ENCODE results near the gene TULP4.
"Not testable (repeated sequence)": the region's sequence is repeated elsewhere in the genome, so short reads cannot be mapped to it uniquely, and the experiment has no call there.

The TULP4 gene

DNA sequence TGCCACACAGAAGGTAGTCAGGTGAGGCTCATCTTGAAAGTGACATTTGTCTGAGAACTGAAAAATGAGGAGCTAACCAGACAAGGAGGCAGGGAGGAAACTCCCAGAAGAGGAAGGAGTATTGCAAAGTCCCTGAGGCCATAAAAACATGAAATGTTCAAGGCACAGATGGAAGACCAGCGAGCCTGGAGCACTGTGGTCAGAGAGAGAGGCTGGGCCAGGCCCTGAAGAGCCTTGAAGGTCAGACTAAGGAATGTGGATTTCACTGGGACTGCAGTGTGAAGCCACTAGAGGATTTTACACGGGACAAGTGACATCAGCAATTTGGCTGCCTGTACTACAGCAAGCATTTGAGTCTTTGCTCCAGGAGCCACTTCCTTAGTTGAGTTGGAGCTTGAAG lies 226.5 kb downstream of the TULP4 start:
- no peak for DNase-seq

DNA sequence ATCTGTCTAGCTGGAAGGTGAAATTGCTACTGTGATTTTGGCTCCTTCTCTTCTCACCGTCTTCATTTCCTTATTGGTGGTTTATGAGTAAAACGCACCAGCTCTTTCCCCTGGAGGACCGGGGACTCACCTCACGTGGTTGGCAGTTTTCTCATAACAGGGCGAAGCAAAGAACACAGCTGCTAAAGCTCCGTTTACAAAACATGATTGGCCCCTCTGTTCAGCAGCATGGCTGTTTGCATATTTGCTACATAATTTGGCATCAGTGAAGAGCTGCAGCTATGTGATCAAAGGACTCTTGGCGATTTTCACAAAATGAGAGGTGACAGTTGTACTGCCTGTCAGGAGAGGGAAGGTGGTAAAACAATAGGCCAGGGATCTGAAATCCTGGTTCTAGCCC lies 227.1 kb downstream of the TULP4 start:
- no peak for DNase-seq

DNA sequence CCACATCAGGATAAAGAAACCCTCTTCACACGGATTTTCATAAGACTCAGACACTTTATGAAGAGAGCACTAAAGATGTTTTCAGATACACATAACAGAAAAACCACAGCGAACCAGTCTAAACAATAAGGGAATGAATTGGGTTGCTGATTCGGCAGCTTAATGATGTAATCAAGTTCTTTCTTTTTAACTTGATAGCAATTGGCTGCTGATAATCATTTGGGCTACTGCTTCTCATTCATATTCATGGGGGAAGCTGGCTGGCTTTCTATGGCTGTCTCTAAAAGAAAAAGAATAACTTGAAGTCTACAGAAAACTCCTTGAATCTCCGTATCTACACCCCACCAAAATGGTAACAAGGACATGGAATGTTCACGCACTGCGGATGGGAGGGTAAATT lies 227.6 kb downstream of the TULP4 start:
- DNase-seq = no peak

DNA sequence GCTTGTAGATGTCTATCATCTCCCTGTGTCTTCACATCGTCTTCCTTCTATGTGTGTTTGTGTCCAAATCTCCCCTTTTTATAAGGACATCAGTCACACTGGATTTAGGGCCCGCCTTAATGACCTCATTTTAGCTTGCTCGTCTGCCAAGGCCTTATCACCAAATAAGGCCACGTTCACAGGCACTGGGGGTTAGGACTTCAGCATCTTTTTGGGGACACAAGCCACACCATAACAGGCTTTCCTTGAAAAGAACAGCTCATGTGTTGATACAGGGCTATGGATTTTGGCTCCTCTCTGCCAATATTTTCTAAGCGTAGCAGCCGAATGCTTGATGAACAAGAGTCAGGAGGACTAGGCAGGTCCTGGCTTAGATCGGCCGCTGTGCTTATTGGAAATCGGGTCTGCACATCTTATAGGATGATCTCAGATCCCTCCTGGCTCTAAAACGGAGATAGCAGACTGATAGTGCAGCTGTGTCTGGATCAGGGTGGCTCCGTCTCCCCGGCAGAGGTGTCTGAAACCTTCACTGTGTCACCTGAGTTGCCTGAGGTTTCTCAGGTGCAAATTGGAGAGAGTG lies 231.4 kb downstream of the TULP4 start:
- no peak for DNase-seq

DNA sequence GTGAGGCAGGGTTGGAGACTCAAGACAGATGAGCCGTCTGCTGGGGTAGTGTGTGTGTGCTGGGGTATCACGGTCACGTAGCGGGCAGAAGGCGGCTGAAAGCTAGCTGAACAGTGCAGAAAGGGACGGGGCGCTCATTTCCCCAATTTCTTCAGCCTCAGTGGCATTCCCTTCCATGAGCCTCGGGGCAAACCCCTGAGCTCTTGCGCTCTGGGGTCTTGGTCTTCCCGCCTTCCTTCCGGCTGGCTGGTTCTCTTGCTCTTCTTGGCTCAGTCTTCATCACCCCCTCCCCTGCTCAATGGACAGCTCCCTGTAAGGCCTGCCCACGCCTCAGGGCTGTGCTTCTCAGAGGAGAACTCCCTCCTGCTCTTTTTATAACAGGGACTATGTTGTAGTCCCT lies 232.2 kb downstream of the TULP4 start:
- no peak for DNase-seq

DNA sequence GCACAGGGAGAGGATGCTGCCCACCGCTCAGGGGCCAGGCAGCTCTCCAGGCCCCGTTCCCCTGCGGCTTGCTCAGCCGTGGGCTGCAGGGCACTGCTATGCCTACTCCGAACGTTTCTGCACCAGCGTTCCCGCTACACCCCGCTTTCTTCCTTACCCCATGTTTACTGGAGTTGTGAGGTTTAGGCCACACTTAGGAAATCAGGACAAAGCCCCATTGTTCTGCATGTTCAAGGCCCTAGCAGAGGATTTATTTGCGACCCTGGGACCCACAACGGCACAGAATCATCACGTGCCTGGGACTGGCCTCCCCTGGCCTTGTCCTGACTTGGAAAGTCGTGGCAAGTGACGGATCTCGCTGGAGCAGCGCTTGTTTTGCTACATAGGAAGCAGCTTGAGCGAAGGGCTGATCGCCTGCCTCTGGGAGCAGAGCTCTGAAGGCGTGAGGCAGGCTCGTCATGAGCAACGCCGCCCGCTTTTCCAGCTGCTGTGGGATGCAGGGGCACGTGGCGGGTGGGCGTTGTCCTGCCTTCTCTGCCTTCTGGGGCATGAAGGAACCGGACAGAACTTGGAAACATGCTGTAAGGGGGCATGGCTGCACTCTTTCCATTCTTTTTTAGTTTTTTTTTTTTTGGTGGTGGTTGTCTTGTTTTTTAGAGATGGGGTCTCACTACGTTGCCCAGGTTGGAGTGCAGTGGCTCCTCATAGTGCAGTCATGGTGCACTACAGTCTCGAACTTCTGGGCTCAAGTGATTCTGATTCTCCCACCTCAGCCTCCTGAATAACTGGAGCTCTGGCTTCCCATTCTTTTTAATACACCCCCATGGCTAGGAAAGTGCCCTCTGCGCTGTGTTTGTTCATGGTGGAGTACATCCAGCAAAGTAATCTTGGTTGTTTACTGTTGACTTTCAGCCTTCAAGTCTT lies 233.0 kb downstream of the TULP4 start:
- DNase-seq = no peak

DNA sequence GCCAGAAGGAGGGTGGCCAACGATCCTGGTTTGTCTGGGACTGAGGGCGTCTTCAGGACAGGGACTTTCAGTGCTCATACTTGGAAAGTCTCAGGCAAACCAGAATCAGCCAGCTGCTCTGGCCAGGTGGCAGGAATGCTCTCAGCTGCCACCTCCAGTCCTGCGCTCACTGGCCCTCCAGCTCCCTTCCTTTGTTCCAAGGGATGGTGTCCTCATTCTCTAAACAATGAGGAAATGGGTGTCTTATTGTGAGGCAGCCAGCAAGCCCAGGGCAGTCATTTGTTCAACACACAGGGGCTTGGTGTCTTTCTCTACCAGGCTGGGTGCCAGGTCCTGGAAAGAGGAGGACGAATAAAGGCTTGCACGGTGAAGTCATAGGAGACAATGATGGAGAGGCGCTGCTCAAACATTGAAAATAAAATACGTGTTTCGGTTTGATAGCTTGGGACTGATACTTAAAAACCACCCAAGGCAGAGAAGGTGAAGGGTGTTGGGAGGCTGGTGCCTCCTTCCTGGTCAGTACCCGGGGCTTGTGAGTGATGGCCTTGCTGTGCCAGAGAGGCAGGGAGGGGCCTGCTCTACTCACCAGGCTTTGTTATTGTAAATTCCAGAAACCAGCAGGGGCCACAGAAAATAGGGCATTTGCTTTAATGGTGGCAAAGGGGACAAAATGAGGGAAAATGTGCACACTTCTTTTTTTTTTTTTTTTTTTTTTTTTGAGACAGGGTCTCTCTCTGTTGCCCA lies 236.3 kb downstream of the TULP4 start:
- no peak for DNase-seq

DNA sequence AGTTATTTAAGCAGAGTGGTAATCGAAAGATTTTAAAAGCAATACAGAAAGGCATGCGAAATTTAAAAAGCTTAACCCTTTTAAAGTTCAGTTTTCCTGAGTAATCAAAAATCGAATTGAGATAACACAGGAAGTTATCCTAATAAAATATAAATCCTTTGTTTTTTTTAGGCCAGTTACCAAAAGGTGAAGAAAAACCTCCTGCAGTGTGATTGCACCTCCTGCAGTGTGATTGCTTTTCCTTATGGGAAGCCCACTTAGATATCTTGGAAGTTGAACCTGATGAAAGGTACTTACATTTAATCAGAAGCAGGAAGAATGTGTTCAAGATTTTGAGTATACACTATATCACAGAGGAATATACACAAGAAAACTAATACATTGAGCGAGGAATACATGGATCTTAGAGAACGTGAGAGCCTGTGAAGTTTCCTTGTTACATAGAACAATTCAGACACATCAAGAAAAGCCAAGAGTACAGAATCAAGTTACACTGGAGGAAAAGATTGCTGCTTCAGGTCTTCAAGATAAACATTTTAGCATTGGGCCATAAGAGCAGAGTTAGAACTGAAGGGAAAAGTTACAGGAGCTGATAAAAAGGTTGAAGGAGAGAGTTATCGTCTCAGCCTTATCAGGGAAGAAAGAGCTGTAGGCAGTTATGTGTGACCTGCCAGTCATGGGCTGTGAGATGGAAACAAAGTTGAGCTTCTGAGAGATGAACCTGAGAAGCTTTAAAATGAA lies 240.0 kb downstream of the TULP4 start:
- DNase-seq = no peak

DNA sequence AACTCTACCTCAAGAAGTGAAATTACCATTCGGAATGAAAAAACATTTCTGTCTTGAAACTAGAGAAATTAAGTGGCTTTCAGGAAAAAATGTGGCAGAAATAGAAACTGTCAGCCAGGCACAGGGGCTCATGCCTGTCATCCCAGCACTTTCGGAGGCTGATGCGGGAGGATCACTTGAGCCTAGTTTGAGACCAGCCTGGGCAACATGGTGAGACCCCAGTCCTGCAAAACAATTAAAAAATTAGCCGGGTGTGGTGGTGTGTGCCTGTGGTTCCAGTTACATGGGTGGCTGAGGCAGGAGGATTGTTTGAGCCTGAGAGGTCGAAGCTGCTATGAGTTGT lies 240.5 kb downstream of the TULP4 start:
- no peak for DNase-seq

DNA sequence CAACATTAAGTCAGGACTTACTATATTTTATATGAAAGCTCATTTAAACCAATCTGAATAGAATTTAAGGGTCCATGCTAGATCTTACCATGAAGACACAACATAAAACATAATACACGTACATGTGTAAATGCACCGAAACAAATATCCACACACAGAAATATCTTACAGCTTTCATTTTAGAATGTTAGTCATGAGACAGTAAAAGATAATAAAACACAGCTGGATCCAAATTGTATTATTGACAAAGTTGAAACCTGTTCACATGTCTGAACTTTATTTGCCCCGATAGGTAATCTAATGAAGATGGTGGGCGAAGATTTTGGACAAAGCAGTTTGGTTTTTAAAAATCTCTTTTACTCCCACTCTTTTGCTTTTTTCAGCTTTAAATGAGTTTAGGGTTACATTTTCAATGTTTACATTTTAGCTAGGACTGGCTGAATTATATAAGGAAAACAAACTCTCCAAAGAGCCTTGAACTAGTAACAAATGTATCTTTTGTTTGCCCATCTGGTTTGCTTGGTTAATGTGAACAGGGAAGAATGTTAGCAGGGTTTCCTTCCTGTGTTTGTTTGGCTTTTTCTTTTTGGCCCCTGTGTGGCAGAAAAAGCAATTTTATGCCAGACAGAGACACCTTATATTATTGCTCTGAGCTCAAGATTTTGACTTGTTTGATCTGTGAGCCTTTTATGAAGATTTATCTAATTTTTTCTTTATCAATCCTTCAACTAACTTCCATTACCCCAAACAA lies 242.5 kb downstream of the TULP4 start:
- DNase-seq = no peak

DNA sequence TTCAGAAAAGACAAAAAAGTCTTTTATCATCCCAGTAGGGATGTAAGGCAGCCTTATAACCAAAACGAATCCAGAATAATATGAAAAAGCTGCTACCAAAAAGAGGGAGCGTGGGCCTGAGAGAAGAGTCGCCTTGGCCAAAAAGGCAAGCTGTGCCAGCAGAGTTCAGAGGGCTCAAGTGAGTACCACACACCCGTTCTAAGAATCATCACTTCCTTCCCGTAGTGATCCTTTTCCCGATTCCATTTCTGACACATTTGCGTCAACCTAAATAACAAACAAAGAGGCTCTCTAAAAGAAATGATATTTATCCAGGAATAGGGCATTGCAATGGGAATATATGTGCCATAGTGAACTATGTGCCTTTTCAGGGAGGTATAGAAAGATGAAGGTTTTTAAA lies 243.8 kb downstream of the TULP4 start:
- no peak for DNase-seq

DNA sequence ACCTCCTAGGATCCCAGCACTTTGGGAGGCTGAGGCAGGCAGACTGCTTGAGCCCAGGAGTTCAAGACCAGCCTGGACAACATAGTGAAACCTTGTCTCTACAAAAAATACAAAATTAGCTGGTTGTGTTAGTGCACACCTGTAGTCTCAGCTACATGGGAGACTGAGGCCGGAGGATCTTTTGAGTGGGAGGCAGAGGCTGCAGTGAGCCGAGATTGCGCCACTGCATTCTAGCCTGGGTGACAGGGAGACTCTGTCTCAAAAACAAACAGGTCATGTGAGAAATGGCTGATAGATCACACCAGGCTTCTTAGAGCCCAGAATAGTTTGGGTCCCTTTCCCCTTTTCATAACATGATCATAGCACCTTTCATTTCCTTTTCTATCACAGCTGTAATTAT lies 244.8 kb downstream of the TULP4 start:
- not testable (repeated sequence) for DNase-seq

DNA sequence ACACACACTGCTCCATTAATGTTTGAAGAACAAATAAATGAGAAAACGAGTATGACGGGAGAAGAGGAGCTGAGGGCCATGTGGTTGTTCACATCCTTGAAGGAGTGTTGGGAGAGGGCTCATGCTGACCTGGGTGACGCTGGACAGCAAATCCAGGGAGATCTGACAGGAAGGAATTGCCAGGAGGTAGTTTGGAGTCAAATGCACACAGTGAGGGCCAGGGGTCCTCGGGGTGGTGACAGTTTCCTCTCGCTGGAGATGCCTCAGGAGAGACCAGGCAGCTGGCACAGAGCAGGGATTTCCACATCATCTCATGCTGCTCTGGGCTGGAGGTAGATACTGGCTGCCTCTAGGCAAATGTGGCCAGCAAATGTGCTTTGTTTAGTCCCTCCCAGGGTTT lies 245.7 kb downstream of the TULP4 start:
- DNase-seq = no peak

DNA sequence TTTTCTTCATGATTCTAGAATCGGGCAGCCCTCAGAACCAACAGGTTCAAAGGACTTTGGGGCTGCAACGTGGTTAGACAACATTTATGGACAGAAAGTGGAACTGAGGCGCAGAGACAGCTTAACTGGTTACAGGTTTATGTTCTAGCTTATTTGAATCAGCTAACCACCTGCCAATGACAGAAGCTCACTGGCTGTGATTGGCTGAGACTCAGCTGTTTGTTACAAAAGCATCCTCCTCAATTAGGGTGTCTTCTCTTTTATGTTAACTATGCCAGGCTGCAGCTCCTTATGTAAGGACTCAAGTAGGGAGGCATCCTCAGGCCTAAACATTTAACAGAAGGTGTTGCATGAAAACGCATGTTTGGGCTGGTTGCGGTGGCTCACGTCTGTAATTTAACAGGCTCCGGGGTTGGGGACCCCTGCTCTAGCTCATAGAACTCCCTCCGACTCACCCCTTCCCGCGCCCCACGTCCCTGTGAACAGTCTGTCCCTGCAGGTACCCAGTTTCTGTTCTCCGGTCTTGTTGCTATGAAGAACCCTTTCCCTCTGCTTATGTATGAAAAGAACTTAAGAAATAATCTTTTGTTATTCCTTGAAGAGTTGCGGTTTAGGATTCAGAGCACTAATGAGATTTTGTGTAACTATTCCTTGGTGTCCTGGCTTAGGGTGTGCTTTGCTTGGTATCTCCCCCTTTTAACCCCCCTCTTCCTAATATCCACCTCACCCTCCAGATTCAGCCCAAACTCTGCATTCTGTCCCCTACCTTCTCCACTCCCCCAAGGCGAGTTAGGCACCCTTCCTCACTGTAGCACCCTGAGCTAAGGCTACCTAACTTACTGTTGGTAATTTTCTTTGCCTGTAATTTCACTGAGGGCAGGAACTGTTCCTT lies 246.4 kb downstream of the TULP4 start:
- DNase-seq = no peak

DNA sequence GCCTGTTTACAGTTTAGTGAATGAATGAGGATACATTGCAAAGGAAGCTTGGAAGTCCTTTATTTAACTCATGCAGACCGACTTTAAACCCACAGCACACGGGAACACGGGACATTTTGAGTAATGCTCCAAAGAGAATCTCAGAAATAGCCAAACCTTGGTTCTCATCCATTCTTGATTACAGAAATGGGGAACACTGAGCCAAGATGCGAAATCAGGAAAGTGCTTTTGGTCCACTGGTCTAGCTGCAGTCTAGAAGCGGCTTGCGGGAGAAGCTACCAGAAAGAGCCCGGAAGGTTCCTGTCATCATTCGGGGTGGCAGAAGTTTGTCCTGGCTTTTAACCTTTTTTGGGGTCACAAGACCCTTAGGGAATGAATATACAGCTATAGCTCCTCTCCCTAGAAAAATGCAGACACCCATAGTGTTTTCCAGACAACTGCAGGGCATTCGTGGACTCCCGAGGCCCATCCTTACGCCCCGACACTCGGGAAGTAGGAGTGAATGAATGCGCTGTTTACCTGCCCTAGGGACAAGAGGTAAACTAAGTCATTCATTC lies 247.2 kb downstream of the TULP4 start:
- DNase-seq = no peak

DNA sequence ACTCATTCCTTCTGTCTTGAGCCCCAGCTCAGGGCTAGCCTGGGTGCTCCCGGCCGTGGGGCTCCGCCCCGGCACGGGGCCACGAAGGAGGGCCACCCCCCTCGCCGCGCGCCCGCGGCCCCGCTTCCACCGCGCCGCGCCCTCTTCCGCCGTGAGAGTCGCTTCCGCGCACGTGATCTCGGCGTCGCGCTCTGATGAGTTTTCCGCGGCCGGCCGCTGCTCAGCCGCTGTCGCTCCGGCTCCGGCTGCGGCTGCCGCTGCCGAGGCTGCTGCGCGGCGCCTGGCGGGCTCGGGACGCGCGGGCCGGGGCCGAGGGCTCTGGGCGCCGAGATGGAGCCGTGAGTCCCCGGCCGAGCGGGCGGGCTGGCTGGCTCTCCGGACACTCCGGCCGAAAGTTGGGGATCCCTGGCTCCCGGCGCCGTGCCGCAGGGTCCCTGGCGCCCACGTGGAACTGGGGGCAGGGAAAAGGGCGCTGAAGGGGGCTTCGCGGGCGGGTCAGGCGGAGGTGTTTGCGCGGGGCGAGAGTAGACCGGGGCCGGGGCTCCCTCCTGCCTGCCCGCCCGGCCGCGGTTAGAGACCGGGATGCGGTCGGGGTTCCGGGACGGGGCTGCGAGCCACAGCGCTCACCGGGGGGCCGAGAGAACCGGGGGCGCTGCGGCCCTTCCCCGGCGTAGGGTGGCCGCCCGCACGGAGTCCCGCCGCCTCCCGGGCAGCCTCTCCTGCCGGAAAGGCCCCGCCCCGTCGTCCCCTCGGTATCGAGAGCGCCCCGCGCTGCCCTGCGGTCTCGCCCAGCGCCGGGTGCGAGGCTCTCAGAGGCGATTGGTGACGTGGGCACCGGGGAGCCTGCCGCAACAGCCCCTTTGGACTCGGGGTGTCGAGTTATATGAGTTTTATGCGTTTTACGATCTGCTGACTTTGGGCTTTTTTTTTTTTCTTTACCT lies 247.9 kb downstream of the TULP4 start, which contains the start of gene TMEM181:
Gene TMEM181 (plus strand): TSS at position 197 of the 941 bp plus-strand sequence. CDS start 134 bp downstream, at position 331.
- DNase-seq = peak; percentile 88

DNA sequence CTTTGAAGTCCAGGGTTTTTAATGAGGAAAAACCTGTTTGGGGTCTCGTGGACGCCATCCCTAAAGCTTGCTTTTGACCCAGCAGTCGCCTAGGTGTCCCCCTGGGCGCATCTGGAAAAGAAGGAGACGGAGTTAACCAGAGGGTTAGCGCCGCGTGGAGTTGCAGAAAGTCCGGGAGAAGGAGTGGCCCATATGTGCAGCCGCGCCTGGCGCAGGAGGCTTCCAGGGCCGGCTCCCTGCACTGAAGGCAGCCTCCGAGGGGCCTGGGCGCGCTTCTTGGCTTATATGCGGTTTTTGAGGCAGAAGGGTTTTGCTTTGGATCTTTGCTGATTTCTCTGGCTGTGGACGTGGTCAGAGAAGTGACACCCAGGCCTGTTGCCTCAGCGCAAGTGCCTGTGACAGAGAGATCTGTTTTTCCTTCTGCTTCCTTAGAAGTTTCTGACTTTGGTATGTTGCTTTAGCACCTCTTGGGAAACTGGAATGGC lies 248.6 kb downstream of the TULP4 start:
- no peak for DNase-seq
